ENCODE results near the gene MYL7.

MYL7 gene

DNA sequence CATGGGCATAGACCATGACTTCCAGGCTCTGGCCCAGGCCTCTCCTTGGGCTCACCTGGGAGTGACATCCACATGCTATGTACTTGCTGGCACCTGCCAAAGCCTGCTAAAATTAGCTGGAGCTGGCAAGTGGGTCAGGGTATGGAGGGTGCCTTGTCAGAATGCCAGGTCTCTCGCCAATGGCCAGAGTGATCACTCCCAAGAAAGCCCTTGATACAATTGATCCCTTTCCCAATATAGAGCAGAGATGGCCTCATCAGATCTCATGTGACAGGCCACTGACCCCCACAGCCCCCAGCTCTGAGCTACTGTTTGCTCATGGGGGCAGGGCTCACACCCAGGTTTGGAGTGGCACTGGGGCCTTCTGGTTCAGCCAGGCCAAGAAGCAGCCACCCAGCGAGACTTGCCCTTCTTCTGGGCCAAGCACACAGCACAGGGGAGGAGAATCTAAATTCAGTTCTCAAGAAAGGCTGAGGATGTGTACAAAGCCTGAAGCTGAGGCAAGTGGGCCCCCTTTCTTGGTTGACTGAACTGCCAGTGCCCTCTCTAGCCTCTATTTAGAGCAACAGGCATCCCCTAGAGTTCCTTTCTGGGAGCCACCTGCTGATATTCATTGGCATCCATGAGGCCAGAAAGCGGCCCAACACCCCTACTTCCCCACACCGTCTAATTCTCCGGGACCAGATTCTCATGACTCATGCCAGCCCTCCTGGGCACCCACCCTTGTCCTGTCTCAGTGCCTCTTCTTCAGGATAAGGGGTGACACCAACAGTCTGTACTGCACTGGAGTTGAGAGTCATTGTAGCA lies 18.9 kb upstream of the MYL7 start:
- no peak for DNase-seq (ENCODE audit: low read depth)

GRCh38 chr7:44158873-44159631 lies 17.9 kb upstream of the MYL7 start:
- no peak overlapping the region for H3K4me3 ChIP-seq (ENCODE audit: low read length)
- no peak for DNase-seq (ENCODE audit: low read depth)
- TF ChIP-seq, protein P1, sequence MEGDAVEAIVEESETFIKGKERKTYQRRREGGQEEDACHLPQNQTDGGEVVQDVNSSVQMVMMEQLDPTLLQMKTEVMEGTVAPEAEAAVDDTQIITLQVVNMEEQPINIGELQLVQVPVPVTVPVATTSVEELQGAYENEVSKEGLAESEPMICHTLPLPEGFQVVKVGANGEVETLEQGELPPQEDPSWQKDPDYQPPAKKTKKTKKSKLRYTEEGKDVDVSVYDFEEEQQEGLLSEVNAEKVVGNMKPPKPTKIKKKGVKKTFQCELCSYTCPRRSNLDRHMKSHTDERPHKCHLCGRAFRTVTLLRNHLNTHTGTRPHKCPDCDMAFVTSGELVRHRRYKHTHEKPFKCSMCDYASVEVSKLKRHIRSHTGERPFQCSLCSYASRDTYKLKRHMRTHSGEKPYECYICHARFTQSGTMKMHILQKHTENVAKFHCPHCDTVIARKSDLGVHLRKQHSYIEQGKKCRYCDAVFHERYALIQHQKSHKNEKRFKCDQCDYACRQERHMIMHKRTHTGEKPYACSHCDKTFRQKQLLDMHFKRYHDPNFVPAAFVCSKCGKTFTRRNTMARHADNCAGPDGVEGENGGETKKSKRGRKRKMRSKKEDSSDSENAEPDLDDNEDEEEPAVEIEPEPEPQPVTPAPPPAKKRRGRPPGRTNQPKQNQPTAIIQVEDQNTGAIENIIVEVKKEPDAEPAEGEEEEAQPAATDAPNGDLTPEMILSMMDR (conservative IDR thresholded peaks at IDR 0.05; ENCODE audit: low read depth, low read length) = no peak

More for the DNA sequence above, 18.9 kb upstream of the MYL7 start:
- TF ChIP-seq, protein P1 (conservative IDR thresholded peaks at IDR 0.05; ENCODE audit: low read depth, low read length) = no peak
- H3K4me3 ChIP-seq (ENCODE audit: low read length) = no peak overlapping the region

GRCh38 chr7:44158096-44158872 lies 17.2 kb upstream of the MYL7 start:
- H3K4me3 ChIP-seq (ENCODE audit: low read length) = no peak overlapping the region
- DNase-seq (ENCODE audit: low read depth) = no peak
- TF ChIP-seq, protein P1 (conservative IDR thresholded peaks at IDR 0.05; ENCODE audit: low read depth, low read length) = no peak

- TF ChIP-seq, protein P1 (conservative IDR thresholded peaks at IDR 0.05; ENCODE audit: low read depth, low read length) = no peak
- H3K4me3 ChIP-seq (ENCODE audit: low read length) = no peak overlapping the region
- DNase-seq (ENCODE audit: low read depth) = no peak
Measured at GRCh38 chr7:44157116-44158080, 16.3 kb upstream of the MYL7 start.

DNA sequence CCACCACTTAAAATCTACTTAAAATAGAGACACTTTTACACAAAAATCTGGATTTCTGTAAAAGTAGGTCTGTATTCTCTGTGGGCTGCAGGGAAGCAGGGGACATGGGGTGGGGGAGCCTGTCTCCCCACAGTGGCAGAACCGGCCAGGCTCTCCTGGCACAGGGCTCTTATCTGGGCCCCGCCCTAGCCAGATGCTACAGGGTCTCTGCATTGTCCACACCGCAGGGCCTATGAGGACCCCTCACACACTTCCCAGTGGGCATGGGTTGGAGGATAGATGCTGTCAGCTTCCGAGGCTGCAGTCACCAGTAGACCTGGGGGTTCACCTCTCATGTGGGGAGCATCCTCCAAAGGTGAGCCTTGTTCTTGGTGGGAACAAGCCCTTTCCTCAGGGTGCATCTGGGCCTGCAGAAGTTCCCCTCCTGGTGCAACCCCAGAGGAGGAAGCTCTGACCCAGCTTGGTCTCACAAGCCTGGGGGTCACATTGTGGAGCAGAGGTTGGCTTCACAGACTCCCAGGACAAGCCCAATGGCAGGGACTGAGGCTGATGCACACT lies 15.4 kb upstream of the MYL7 start:
- H3K4me3 ChIP-seq (ENCODE audit: low read length) = no peak overlapping the region
- no peak for DNase-seq (ENCODE audit: low read depth)
- TF ChIP-seq, protein P1 (conservative IDR thresholded peaks at IDR 0.05; ENCODE audit: low read depth, low read length) = no peak
